H1 (cell line): ENCODE measurements around the gene NKAIN2. TPM values are rescaled to one million over a fixed set of nuclear protein-coding genes. Genes with fewer than 3 reads are reported as not detected.

ENCODE experiments used
- CBX8 ChIP-seq: fragments of 300-800, 300-1000 bp; sonication (generic); IDR thresholded peaks from 2 replicates; pipeline ENCODE4 v1.7.1; 2016; ENCODE audit warnings: low read depth, low read length, borderline replicate concordance
- CHD2 ChIP-seq: IDR thresholded peaks from 2 replicates; pipeline ENCODE4 v1.6.1; 2012; ENCODE audit warnings: low read length, improper control_type of control experiment
- CREB1 ChIP-seq: IDR thresholded peaks from 2 replicates; pipeline ENCODE4 v1.6.1; 2012; ENCODE audit warnings: inconsistent platforms
- GABPA ChIP-seq: IDR thresholded peaks from 2 replicates; pipeline ENCODE4 v1.6.1; 2011; ENCODE audit warnings: mild to moderate bottlenecking, low read length, moderate library complexity, borderline replicate concordance; ENCODE audit not compliant: insufficient read depth
- KDM5A ChIP-seq: fragments of 200-600 bp; IDR thresholded peaks from 2 replicates; pipeline ENCODE4 v1.7.1; 2012; ENCODE audit warnings: mild to moderate bottlenecking, low read length, inconsistent platforms, mixed read lengths
- POLR2A ChIP-seq, 2 experiments: IDR thresholded peaks; 1 replicate in 1 of 2; 2 replicates in 1 of 2; pipeline ENCODE4 v1.6.1; 2011; ENCODE audit warnings: low read depth in 2 of 2, low read length in 2 of 2, mild to moderate bottlenecking in 2 of 2; ENCODE audit errors: control extremely low read depth in 1 of 2
- SIN3A ChIP-seq, 2 experiments: IDR thresholded peaks in 1 of 2; conservative IDR thresholded peaks in 1 of 2; 2 replicates each; pipeline ENCODE4 v1.6.1; 2011 to 2012; ENCODE audit warnings: low read length in 2 of 2, improper control_type of control experiment in 1 of 2, low read depth in 1 of 2, mild to moderate bottlenecking in 1 of 2
- SIX5 ChIP-seq: IDR thresholded peaks from 2 replicates; pipeline ENCODE4 v1.6.1; 2011; ENCODE audit warnings: mild to moderate bottlenecking, low read depth, low read length
- SP1 ChIP-seq: IDR thresholded peaks from 2 replicates; pipeline ENCODE4 v1.6.1; 2011; ENCODE audit warnings: low read depth, low read length
- TAF1 ChIP-seq: IDR thresholded peaks from 2 replicates; pipeline ENCODE4 v1.6.1; 2011; ENCODE audit warnings: mild to moderate bottlenecking, low read depth, low read length
- TAF7 ChIP-seq: optimal IDR thresholded peaks from 2 replicates; pipeline ENCODE3; 2011; ENCODE audit warnings: low read depth, mild to moderate bottlenecking, inconsistent platforms, low read length, moderate library complexity, borderline replicate concordance
- polyA plus RNA-seq, 7 experiments: library from polyadenylated mRNA; depleted of rRNA in 3 of 7; stranded (reverse) in 5 of 7; unstranded in 2 of 7; fragments of >200 nt in 5 of 7; fragments of 200-250 nt in 2 of 7; gene quantifications; 1 replicate in 5 of 7; 2 replicates in 1 of 7; 4 replicates in 1 of 7; pipeline versions ENCODE4 v1.2.1 to v1.2.3, GENCODE V29; 2011 to 2013; ENCODE audit warnings: missing spikeins in 2 of 7, mixed read lengths in 2 of 7
- total RNA-seq: library from RNA; stranded (reverse); fragmentation: NEBNext Ultra II Directional; extraction: Animal tissue kit (Norgen Biotek cat#: 25700); gene quantifications from 2 replicates; pipeline ENCODE4 v1.2.1, GENCODE V29; 2021
- TF ChIP-seq, protein P1 (sequence below): fragments of 300-600 bp; sonication (generic); IDR thresholded peaks from 2 replicates; pipeline ENCODE4 v1.7.1; 2012; ENCODE audit warnings: low read length, moderate library complexity, mild to moderate bottlenecking, inconsistent platforms; ENCODE audit not compliant: insufficient replicate concordance
- TF ChIP-seq, protein P2 (sequence below): IDR thresholded peaks from 2 replicates; pipeline ENCODE4 v1.6.1; 2012; ENCODE audit warnings: inconsistent platforms

Gene NKAIN2
- total and polyA plus RNA-seq, 2 of the 8 experiments (the other 6 are each of a cell fraction or from before 2014, with no cell fraction given): 0.20 to 0.34 TPM

- TF ChIP-seq, protein P1, sequence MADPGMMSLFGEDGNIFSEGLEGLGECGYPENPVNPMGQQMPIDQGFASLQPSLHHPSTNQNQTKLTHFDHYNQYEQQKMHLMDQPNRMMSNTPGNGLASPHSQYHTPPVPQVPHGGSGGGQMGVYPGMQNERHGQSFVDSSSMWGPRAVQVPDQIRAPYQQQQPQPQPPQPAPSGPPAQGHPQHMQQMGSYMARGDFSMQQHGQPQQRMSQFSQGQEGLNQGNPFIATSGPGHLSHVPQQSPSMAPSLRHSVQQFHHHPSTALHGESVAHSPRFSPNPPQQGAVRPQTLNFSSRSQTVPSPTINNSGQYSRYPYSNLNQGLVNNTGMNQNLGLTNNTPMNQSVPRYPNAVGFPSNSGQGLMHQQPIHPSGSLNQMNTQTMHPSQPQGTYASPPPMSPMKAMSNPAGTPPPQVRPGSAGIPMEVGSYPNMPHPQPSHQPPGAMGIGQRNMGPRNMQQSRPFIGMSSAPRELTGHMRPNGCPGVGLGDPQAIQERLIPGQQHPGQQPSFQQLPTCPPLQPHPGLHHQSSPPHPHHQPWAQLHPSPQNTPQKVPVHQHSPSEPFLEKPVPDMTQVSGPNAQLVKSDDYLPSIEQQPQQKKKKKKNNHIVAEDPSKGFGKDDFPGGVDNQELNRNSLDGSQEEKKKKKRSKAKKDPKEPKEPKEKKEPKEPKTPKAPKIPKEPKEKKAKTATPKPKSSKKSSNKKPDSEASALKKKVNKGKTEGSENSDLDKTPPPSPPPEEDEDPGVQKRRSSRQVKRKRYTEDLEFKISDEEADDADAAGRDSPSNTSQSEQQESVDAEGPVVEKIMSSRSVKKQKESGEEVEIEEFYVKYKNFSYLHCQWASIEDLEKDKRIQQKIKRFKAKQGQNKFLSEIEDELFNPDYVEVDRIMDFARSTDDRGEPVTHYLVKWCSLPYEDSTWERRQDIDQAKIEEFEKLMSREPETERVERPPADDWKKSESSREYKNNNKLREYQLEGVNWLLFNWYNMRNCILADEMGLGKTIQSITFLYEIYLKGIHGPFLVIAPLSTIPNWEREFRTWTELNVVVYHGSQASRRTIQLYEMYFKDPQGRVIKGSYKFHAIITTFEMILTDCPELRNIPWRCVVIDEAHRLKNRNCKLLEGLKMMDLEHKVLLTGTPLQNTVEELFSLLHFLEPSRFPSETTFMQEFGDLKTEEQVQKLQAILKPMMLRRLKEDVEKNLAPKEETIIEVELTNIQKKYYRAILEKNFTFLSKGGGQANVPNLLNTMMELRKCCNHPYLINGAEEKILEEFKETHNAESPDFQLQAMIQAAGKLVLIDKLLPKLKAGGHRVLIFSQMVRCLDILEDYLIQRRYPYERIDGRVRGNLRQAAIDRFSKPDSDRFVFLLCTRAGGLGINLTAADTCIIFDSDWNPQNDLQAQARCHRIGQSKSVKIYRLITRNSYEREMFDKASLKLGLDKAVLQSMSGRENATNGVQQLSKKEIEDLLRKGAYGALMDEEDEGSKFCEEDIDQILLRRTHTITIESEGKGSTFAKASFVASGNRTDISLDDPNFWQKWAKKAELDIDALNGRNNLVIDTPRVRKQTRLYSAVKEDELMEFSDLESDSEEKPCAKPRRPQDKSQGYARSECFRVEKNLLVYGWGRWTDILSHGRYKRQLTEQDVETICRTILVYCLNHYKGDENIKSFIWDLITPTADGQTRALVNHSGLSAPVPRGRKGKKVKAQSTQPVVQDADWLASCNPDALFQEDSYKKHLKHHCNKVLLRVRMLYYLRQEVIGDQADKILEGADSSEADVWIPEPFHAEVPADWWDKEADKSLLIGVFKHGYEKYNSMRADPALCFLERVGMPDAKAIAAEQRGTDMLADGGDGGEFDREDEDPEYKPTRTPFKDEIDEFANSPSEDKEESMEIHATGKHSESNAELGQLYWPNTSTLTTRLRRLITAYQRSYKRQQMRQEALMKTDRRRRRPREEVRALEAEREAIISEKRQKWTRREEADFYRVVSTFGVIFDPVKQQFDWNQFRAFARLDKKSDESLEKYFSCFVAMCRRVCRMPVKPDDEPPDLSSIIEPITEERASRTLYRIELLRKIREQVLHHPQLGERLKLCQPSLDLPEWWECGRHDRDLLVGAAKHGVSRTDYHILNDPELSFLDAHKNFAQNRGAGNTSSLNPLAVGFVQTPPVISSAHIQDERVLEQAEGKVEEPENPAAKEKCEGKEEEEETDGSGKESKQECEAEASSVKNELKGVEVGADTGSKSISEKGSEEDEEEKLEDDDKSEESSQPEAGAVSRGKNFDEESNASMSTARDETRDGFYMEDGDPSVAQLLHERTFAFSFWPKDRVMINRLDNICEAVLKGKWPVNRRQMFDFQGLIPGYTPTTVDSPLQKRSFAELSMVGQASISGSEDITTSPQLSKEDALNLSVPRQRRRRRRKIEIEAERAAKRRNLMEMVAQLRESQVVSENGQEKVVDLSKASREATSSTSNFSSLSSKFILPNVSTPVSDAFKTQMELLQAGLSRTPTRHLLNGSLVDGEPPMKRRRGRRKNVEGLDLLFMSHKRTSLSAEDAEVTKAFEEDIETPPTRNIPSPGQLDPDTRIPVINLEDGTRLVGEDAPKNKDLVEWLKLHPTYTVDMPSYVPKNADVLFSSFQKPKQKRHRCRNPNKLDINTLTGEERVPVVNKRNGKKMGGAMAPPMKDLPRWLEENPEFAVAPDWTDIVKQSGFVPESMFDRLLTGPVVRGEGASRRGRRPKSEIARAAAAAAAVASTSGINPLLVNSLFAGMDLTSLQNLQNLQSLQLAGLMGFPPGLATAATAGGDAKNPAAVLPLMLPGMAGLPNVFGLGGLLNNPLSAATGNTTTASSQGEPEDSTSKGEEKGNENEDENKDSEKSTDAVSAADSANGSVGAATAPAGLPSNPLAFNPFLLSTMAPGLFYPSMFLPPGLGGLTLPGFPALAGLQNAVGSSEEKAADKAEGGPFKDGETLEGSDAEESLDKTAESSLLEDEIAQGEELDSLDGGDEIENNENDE: no peak
- no peak for TF ChIP-seq TAF1
- TF ChIP-seq CBX8: no peak
- TF ChIP-seq, protein P2, sequence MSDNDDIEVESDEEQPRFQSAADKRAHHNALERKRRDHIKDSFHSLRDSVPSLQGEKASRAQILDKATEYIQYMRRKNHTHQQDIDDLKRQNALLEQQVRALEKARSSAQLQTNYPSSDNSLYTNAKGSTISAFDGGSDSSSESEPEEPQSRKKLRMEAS: no peak
- TF ChIP-seq POLR2A (IDR thresholded peaks at IDR 0.05; ENCODE audit: control extremely low read depth in 1 of 2, low read depth in 2 of 2, low read length in 2 of 2): no peak
- TF ChIP-seq TAF7: no peak
- TF ChIP-seq CHD2: no peak
- no peak for TF ChIP-seq CREB1
- no peak for TF ChIP-seq SIX5
- no peak for TF ChIP-seq GABPA
- TF ChIP-seq KDM5A: no peak
- TF ChIP-seq SP1: no peak
- no peak for TF ChIP-seq SIN3A (conservative IDR thresholded peaks at IDR 0.05 in 1 of 2, IDR thresholded peaks at IDR 0.05 in 1 of 2; ENCODE audit: low read depth in 1 of 2, low read length in 2 of 2)
These were observed 121.7 kb downstream of the NKAIN2 start (continued) for GRCh38 chr6:123925350-123925749.
